CD4-positive, alpha-beta memory T cell (primary cell): ENCODE measurements around the gene HAP1. TPM values are rescaled to one million over a fixed set of nuclear protein-coding genes. Genes with fewer than 3 reads are reported as not detected.
A peak's percentile ranks its signal among the peaks of the same experiment; 100 is the strongest.
"Not testable (repeated sequence)": the region's sequence is repeated elsewhere in the genome, so short reads cannot be mapped to it uniquely, and the experiment has no call there.

Experiments
- CTCF ChIA-PET: fragments of 350-600 bp; sonication (Branson Sonifier 250); formaldehyde crosslinking; loops from one replicate; lab custom pipeline; 2021; ENCODE audit warnings: inconsistent platforms; ENCODE audit not compliant: partially characterized antibody; lab: Charles Lee
- POLR2A ChIA-PET: fragments of 350-600 bp; sonication (Branson Sonifier 250); formaldehyde crosslinking; loops from one replicate; lab custom pipeline; 2021; ENCODE audit not compliant: partially characterized antibody; lab: Charles Lee
- DNase-seq, 5 donors: peaks; one replicate each; pipeline versions ENCODE4 v3.0.0 to v3.0.0-alpha.2; 2020 to 2022; ENCODE audit warnings: mixed read lengths in 1 of 5
- H3K27ac ChIP-seq: one replicate; pipeline ENCODE4 v1.7.0; 2013; ENCODE audit warnings: low read depth, low read length
- H3K27me3 ChIP-seq: 2 replicates; pipeline ENCODE4 v1.7.0; 2013; ENCODE audit warnings: mild to moderate bottlenecking, low read length, moderate library complexity; ENCODE audit not compliant: insufficient read depth
- H3K36me3 ChIP-seq: 2 replicates; pipeline ENCODE4 v1.7.0; 2013; ENCODE audit warnings: mild to moderate bottlenecking, low read length, moderate library complexity; ENCODE audit not compliant: insufficient read depth
- H3K4me1 ChIP-seq: 2 replicates; pipeline ENCODE4 v1.7.0; 2013; ENCODE audit warnings: mild to moderate bottlenecking, low read length, moderate library complexity; ENCODE audit not compliant: insufficient read depth
- H3K4me3 ChIP-seq, 2 donors: one replicate each; pipeline ENCODE4 v1.7.0; 2013; ENCODE audit warnings: low read length in 2 of 2, mild to moderate bottlenecking in 1 of 2
- H3K9me3 ChIP-seq, 2 donors: one replicate each; pipeline ENCODE4 v1.7.0; 2013; ENCODE audit warnings: low read length in 2 of 2, control low read depth in 1 of 2; ENCODE audit not compliant: control insufficient read depth in 1 of 2
- H3K27ac Mint-ChIP-seq, 7 donors: one replicate each; pipeline ENCODE4 v1.8.0; 2020 to 2021; ENCODE audit warnings: mixed read lengths in 7 of 7, mild to moderate bottlenecking in 6 of 7, inconsistent platforms in 3 of 7, moderate library complexity in 3 of 7
- H3K27me3 Mint-ChIP-seq, 2 donors: one replicate each; pipeline ENCODE4 v1.8.0; 2020 to 2021; ENCODE audit warnings: mixed read lengths in 2 of 2
- H3K36me3 Mint-ChIP-seq, 2 donors: one replicate each; pipeline ENCODE4 v1.8.0; 2020 to 2021; ENCODE audit warnings: mixed read lengths in 2 of 2, inconsistent platforms in 1 of 2, mild to moderate bottlenecking in 1 of 2
- H3K4me1 Mint-ChIP-seq, 4 donors: one replicate each; pipeline ENCODE4 v1.8.0; 2020 to 2021; ENCODE audit warnings: mixed read lengths in 4 of 4, mild to moderate bottlenecking in 1 of 4
- H3K4me3 Mint-ChIP-seq, 8 donors: one replicate each; pipeline ENCODE4 v1.8.0; 2020 to 2021; ENCODE audit warnings: mixed read lengths in 8 of 8, mild to moderate bottlenecking in 7 of 8, moderate library complexity in 6 of 8, inconsistent platforms in 3 of 8
- H3K9me3 Mint-ChIP-seq, 8 donors: one replicate each; pipeline ENCODE4 v1.8.0; 2020 to 2021; ENCODE audit warnings: mixed read lengths in 8 of 8, mild to moderate bottlenecking in 5 of 8, inconsistent platforms in 3 of 8, moderate library complexity in 1 of 8
- intact Hi-C: fragments of 100-400 bp; cut with micrococcal nuclease; formaldehyde crosslinking; loops from one replicate; pipeline ENCODE4 v1.15.1; 2023
- polyA plus RNA-seq, 2 donors: library from polyadenylated mRNA; unstranded; fragments of 300-500 nt; fragmentation: Illumina TruSeq; gene quantifications; one replicate each; pipeline ENCODE4 v1.2.3, GENCODE V29; 2021
- total RNA-seq, 2 experiments: library from RNA; stranded (reverse); gene quantifications; one replicate each; pipeline ENCODE4 v1.2.3, GENCODE V29; 2021

The HAP1 gene
- total and polyA plus RNA-seq, 4 experiments from 2014 or later, result 0.29 to 0.33 TPM; not detected in 2

DNA sequence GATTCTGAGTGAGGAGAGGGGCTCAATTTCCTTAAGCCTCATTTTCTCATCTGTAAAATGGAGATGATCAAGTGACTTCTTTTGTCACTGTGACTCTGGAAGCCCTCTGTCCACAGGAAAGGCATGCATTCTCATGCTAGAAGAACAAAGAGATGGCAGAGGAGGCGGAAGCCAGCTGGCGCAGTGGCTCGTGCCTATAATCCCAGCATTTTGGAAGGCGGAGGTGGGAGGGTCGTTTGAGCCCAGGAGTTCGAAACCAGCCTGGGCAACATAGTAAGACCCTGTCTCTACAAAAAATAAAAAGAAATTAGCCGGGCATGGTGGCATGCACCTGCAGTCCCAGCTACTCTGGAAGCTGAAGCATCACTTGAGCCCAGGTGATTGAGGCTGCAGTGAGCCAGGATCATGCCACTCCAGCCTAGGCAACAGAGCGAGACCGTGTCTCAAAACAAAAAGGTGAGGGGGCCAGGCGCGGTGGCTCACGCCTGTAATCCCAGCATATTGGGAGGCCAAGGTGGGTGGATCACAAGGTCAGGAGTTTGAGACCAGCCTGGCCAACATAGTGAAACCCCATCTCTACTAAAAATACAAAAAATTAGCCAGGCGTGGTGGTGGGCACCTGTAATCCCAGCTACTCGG lies 41.9 kb upstream of the HAP1 start:
- POLR2A ChIA-PET, H3K9me3 ChIP-seq, intact Hi-C loops, H3K36me3 ChIP-seq, H3K4me3 Mint-ChIP-seq, DNase-seq, H3K9me3 Mint-ChIP-seq, H3K36me3 Mint-ChIP-seq, H3K4me1 Mint-ChIP-seq, H3K4me3 ChIP-seq, H3K27ac Mint-ChIP-seq, H3K27me3 Mint-ChIP-seq, H3K27ac ChIP-seq, H3K27me3 ChIP-seq, CTCF ChIA-PET, H3K4me1 ChIP-seq: not testable (repeated sequence)

DNA sequence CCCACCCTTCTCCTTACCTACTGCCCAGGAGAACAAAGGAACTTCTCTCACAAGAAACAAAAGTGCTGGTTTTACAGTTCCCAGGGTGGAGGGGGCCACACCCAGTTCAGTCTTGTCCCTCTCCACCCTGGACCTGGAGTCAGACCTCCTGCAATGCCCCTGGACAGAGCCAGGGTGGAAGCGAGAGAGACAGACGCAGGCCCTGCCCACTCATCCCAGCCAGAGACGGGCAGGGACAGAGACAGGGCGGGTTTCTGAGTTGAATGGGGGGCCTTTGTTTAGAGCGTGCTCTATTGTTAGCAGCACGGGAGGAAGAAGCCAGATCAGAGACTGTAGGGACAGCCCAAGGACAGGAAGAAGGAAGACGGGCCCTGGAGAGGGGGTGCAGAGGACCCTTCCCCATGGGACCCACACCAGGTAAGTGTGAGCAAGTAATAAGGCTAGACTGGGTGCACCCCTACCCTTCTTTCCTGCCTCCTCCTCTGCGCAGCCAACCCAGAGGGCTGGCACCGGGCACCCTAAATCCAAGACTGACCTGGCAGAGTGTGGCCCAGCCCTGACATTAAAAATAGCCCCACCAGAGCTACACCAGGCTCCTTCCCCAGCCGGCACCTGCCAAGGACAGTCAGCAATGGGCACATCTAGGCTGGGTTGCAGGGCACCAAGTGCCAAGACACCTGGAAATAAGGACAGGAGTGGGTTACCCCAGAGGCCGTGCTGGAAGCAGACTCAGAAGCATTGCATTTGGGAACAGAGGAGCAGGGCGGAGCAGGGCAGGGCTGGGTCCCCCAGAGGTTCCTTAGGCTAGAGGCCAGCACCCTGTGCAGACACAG lies 41.2 kb upstream of the HAP1 start:
- H3K27me3 Mint-ChIP-seq, result peaks cover 0 to 3% of the 10 kb centered on the region in 2 donors
- H3K4me1 Mint-ChIP-seq, result peaks cover 0 to 4% (median 0%) of the 10 kb centered on the region in 4 donors
- Histone ChIP-seq H3K36me3 (no peaks in the 10 kb centered on the region), H3K27ac (no peak overlapping the region), H3K9me3 (no peaks in the 10 kb centered on the region), H3K4me1 (no peaks in the 10 kb centered on the region), H3K4me3 (no peak overlapping the region), H3K27me3 (no peaks in the 10 kb centered on the region)
- H3K36me3 Mint-ChIP-seq, result no peaks in the 10 kb centered on the region
- no peak overlapping the region for H3K4me3 Mint-ChIP-seq
- intact Hi-C loops, result no loop called here
- no peak for DNase-seq
- CTCF ChIA-PET, result no interaction called here
- H3K27ac Mint-ChIP-seq, result no peak overlapping the region
- H3K9me3 Mint-ChIP-seq, result no peaks in the 10 kb centered on the region
- POLR2A ChIA-PET, result no interaction called here

DNA sequence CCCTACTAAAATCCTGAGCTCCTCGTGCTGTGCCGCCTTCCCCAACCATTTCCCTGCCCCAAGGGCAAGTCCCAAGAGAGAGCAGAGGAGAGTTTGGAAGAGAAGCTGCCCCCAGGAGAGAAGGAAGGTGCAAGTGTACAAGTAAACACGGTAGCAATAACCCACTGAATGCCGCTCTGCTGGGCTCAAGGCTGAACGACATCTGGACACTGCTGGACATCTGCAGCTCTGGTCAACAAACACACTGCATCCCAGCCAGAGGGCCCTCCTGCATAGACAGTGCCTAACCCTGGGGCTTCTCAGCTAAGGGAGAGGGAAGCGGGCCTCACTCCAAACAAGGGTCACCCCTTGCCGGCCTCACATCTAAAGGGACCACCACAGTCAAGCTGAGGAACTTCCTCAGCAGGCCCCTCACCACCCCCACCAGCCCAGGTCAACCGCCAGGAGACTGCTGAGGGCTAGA lies 39.3 kb upstream of the HAP1 start:
- Histone ChIP-seq H3K27ac (no peak overlapping the region), H3K4me1 (no peaks in the 10 kb centered on the region), H3K27me3 (no peaks in the 10 kb centered on the region), H3K9me3 (no peaks in the 10 kb centered on the region), H3K36me3 (no peaks in the 10 kb centered on the region), H3K4me3 (no peak overlapping the region)
- peaks cover 0 to 4% (median 0%) of the 10 kb centered on the region in 4 donors for H3K4me1 Mint-ChIP-seq
- intact Hi-C loops, result no loop called here
- H3K36me3 Mint-ChIP-seq, result no peaks in the 10 kb centered on the region
- H3K4me3 Mint-ChIP-seq, result no peak overlapping the region
- no peaks in the 10 kb centered on the region for H3K9me3 Mint-ChIP-seq
- no peak overlapping the region for H3K27ac Mint-ChIP-seq
- ChIA-PET CTCF (interaction anchor here (1.9 kb wide), 1 partner anchor 28 kb away, joined by 4 read pairs; no protein-coding TSS in a partner anchor), POLR2A (interaction anchor here (0.6 kb wide), 1 partner anchor 168 kb away, joined by 3 read pairs; no protein-coding TSS in a partner anchor)
- DNase-seq, result no peak
- H3K27me3 Mint-ChIP-seq, result peaks cover 0 to 3% of the 10 kb centered on the region in 2 donors

DNA sequence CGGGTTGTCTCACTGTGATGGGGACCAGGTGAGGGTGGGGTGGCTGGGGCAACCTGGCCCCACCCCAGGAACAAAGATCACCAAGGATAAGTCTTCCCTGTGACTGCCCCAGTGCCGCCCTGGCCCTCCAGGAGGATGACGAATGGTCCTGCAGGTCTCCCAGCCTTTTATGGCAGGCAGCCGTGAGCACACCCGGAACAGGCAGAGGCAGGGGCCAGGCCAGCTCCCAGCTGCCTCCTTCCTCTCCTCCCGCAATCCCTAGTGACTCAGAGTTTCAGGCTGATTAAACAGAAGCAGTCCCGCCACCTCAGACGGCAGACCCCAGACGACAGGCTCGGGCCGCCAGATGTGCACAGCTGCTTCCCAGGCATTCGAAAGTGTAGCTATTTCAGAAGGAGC lies 38.7 kb upstream of the HAP1 start:
- Histone ChIP-seq H3K27me3 (no peaks in the 10 kb centered on the region), H3K36me3 (no peaks in the 10 kb centered on the region), H3K9me3 (no peaks in the 10 kb centered on the region), H3K4me1 (no peaks in the 10 kb centered on the region), H3K4me3 (no peak overlapping the region), H3K27ac (no peak overlapping the region)
- POLR2A ChIA-PET, result interaction anchor here (0.6 kb wide), 1 partner anchor 168 kb away, joined by 3 read pairs; no protein-coding TSS in a partner anchor
- no peak for DNase-seq
- Mint-ChIP-seq H3K9me3 (no peaks in the 10 kb centered on the region), H3K4me3 (no peak overlapping the region), H3K36me3 (no peaks in the 10 kb centered on the region), H3K27me3 (peaks cover 0 to 3% of the 10 kb centered on the region in 2 donors), H3K27ac (peak overlapping the region in 1 of 7 donors; percentile 8), H3K4me1 (peaks cover 0 to 4% (median 0%) of the 10 kb centered on the region in 4 donors)
- intact Hi-C loops, result no loop called here
- CTCF ChIA-PET, result interaction anchor here (1.9 kb wide), 1 partner anchor 28 kb away, joined by 4 read pairs; no protein-coding TSS in a partner anchor

DNA sequence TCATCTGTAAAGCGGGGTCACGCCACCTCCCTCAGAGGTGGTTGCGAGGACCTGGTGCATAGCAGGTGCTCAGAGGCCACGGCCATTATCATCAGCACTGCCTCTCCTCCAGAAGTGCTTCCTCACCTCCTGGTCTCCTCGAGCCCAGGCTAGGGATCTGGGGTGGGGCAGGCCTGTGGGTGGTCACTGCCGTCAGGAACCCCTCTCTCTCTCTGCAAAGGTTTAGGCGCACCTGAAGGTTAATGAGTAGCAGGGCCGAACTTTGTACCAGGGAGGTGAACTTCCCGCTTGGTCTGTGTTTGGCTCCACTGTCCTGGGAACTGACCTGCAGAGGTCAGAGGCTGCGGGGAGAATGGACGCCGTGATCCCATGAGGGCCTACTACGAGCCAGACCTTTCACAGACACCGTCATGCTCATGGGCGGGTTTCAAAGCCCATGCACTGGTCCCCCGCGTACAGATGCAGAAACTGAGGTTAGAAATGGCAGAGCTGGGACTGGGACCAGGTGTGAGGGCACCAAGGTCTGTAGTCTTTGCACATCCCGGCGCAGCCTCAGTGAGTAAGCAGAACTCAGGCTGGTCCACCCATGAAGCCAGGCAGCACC lies 38.2 kb upstream of the HAP1 start:
- Histone ChIP-seq H3K27ac (no peak overlapping the region), H3K9me3 (no peaks in the 10 kb centered on the region), H3K4me3 (no peak overlapping the region), H3K36me3 (no peaks in the 10 kb centered on the region), H3K4me1 (no peaks in the 10 kb centered on the region), H3K27me3 (no peaks in the 10 kb centered on the region)
- no peak for DNase-seq
- intact Hi-C loops, result no loop called here
- Mint-ChIP-seq H3K9me3 (no peaks in the 10 kb centered on the region), H3K4me1 (peaks cover 0 to 4% (median 0%) of the 10 kb centered on the region in 4 donors), H3K27me3 (peaks cover 0 to 3% of the 10 kb centered on the region in 2 donors), H3K27ac (no peak overlapping the region), H3K4me3 (no peak overlapping the region), H3K36me3 (no peaks in the 10 kb centered on the region)
- POLR2A ChIA-PET, result no interaction called here
- CTCF ChIA-PET, result interaction anchor here (1.9 kb wide), 1 partner anchor 29 kb away, joined by 4 read pairs; no protein-coding TSS in a partner anchor

DNA sequence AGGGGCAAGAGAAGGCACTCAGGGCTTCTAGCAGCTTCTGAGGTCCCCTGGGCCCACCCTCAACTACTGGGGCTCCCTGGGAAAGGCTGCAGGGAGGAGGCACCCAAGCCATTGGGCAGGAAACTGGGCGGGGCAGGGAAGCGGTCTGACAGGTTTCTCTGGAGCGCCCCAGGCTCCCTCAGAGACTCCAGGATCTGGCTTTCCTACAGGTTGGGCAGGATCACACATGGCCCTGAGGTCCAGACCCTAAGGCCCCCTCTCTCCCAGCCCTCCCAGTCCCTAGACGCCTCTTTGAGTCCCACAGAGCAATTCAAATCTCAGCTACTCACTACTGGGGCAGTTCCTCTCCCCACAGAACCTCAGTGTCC lies 37.8 kb upstream of the HAP1 start:
- Mint-ChIP-seq H3K4me1 (peaks cover 0 to 4% (median 0%) of the 10 kb centered on the region in 4 donors), H3K27ac (no peak overlapping the region), H3K27me3 (peaks cover 0 to 3% of the 10 kb centered on the region in 2 donors), H3K4me3 (no peak overlapping the region), H3K36me3 (no peaks in the 10 kb centered on the region), H3K9me3 (no peaks in the 10 kb centered on the region)
- H3K36me3 ChIP-seq, result no peaks in the 10 kb centered on the region
- no peak overlapping the region for H3K4me3 ChIP-seq
- ChIA-PET CTCF (interaction anchor here (1.9 kb wide), 1 partner anchor 29 kb away, joined by 4 read pairs; no protein-coding TSS in a partner anchor), POLR2A (no interaction called here)
- H3K27me3 ChIP-seq, result no peaks in the 10 kb centered on the region
- no peak overlapping the region for H3K27ac ChIP-seq
- no peaks in the 10 kb centered on the region for H3K9me3 ChIP-seq
- DNase-seq, result no peak
- intact Hi-C loops, result no loop called here
- H3K4me1 ChIP-seq, result no peaks in the 10 kb centered on the region
